GM18505 (cell line): Measurements from ENCODE around the gene SKP2.
"Not testable (repeated sequence)": the region's sequence is repeated elsewhere in the genome, so short reads cannot be mapped to it uniquely, and the experiment has no call there.

ENCODE experiments used
- ATAC-seq: cut with Tn5 transposase; IDR thresholded peaks from one replicate; pipeline ENCODE4 v1.9.1; 2021; ENCODE audit not compliant: unreplicated experiment
- POLR2A ChIP-seq: IDR thresholded peaks from 4 replicates; pipeline ENCODE4 v1.6.1; 2011; ENCODE audit warnings: borderline replicate concordance; ENCODE audit not compliant: insufficient read depth, insufficient read length; ENCODE audit errors: extremely low read depth

Gene SKP2

GRCh38 chr5:36198281-36198680 lies 46.4 kb downstream of the SKP2 start:
- TF ChIP-seq POLR2A, result no peak
- ATAC-seq, result no peak

- not testable (repeated sequence) for ATAC-seq
These were observed 46.9 kb downstream of the SKP2 start for GRCh38 chr5:36198783-36199182.

- TF ChIP-seq POLR2A, result no peak
- ATAC-seq, result no peak
These were observed 47.7 kb downstream of the SKP2 start for GRCh38 chr5:36199620-36200019.

GRCh38 chr5:36200513-36200912 lies 48.6 kb downstream of the SKP2 start:
- no peak for TF ChIP-seq POLR2A
- no peak for ATAC-seq

GRCh38 chr5:36202521-36202961 lies 50.6 kb downstream of the SKP2 start:
- no peak for ATAC-seq
- no peak for TF ChIP-seq POLR2A

- ATAC-seq, result no peak
- no peak for TF ChIP-seq POLR2A
These were observed 53.4 kb downstream of the SKP2 start for GRCh38 chr5:36205329-36205728.

GRCh38 chr5:36206913-36207312 lies 55.0 kb downstream of the SKP2 start:
- ATAC-seq, result no peak
- TF ChIP-seq POLR2A, result no peak

GRCh38 chr5:36208786-36209185 lies 56.9 kb downstream of the SKP2 start:
- ATAC-seq, result no peak
- no peak for TF ChIP-seq POLR2A

GRCh38 chr5:36209664-36210063 lies 57.8 kb downstream of the SKP2 start:
- no peak for TF ChIP-seq POLR2A
- no peak for ATAC-seq

GRCh38 chr5:36214436-36214835 lies 62.5 kb downstream of the SKP2 start:
- TF ChIP-seq POLR2A, result no peak
- ATAC-seq, result no peak

GRCh38 chr5:36215910-36216309 lies 64.0 kb downstream of the SKP2 start:
- ATAC-seq, result no peak
- no peak for TF ChIP-seq POLR2A

GRCh38 chr5:36217567-36217966 lies 65.7 kb downstream of the SKP2 start:
- TF ChIP-seq POLR2A, result no peak
- no peak for ATAC-seq

- no peak for TF ChIP-seq POLR2A
- ATAC-seq, result no peak
These were observed 66.1 kb downstream of the SKP2 start for GRCh38 chr5:36217988-36218387.

GRCh38 chr5:36222620-36223019 lies 70.7 kb downstream of the SKP2 start:
- no peak for ATAC-seq
- TF ChIP-seq POLR2A, result no peak

GRCh38 chr5:36227046-36227445 lies 75.1 kb downstream of the SKP2 start:
- TF ChIP-seq POLR2A, result no peak
- no peak for ATAC-seq
